Central memory CD4-positive, alpha-beta T cell (primary cell): ENCODE measurements around the gene DTWD2.
"Not testable (repeated sequence)": the region's sequence is repeated elsewhere in the genome, so short reads cannot be mapped to it uniquely, and the experiment has no call there.

Experiments used
- DNase-seq: peaks from one replicate; pipeline ENCODE4 v3.0.0; 2022

Gene DTWD2

GRCh38 chr5:118946138-118946800 lies 42.1 kb downstream of the DTWD2 start:
- DNase-seq, result no peak

- DNase-seq, result no peak
Observed at GRCh38 chr5:118937393-118938061, 50.8 kb downstream of the DTWD2 start.

DNA sequence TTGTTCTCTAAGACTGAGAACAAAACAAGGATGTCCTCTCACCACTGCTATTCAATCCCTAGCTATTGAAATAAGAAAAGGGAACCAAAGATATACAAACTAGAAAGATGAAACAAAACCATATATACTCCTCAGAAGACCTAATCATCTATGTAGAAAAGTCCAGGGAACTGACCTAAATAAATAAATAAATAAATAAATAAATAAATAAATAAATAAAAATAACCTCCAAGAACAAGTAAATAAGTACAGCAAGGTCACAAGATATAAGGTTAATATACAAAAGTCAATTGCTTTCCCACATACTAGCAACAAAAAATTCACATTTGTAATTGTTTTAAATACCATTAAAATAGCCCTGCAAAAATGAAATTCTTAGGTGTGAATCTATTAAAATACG lies 54.6 kb downstream of the DTWD2 start:
- DNase-seq, result no peak

- DNase-seq, result no peak
Observed at GRCh38 chr5:118931564-118931963, 56.8 kb downstream of the DTWD2 start.

GRCh38 chr5:118924006-118924389 lies 64.3 kb downstream of the DTWD2 start:
- DNase-seq, result no peak

DNA sequence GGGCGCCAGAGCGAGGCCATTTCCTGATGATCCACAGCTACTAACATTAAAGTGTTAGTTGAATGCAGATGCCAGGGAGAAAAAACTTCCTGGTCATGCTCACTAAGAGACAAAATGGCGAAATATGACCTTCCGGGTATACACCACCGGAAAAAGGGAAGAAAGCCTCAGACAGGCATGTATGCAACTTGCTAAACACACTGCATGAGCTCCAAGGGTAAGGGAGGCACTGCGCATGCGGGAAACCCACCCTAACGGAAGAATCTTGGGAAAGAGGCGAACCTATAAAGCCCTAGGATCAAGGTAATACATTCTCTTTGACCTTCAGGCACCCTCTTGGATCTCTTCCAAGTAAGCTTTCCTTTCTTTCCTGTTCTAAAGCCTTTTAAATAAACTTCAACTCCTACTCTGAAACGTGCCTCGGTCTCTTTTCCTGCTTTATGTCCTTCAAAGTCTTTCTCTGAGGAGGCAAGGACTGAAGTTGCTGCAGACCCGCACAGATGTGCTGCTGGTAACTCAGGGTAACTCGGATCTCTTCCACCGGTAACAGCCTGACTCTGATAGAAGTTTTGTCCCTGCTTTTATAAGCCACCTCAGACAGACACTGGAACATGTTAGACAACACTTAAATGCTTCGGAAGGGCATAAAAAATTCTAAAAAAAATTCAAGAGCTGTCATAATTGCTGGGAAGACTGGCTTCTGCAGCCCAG lies 64.9 kb downstream of the DTWD2 start:
- no peak for DNase-seq

GRCh38 chr5:118921866-118922265 lies 66.5 kb downstream of the DTWD2 start:
- no peak for DNase-seq

DNA sequence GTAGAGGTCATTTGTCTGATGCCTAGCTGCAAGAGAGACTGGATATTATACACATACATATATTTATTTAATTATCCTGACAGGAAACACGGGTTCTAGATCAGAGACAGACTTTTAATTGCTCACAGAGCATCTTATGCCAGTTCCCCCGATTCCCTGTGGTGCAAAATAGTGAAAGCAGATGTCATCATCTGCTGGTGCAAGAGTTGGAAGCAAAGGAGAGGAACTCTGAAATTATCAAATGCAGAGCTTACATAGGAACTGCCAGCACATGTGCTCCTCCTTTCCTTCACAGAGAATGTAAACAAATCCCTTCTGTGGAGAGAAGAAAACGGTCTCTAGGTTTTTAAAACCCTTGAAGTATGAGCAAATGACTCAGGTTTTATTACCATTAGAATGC lies 69.3 kb downstream of the DTWD2 start:
- no peak for DNase-seq

- no peak for DNase-seq
Observed at GRCh38 chr5:118918232-118918631, 70.1 kb downstream of the DTWD2 start.

DNA sequence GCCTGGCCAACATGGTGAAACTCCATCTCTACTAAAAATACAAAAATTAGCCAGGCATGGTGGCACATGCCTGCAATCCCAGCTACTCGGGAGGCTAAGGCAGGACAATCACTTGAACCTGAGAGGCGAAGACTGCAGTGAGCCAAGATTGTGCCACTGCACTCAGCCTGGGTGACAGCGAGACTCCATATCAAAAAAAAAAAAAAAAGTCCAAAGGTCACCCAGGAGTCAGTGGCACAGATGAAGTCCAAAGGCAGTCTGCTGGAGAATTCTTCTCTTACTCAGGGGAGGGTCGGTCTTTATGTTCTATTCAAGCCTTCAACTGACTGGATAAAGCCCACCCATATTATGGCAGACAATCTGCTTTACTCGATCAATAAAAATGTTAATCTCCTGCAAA lies 80.8 kb downstream of the DTWD2 start:
- not testable (repeated sequence) for DNase-seq

- DNase-seq, result no peak
Observed at GRCh38 chr5:118906947-118907346, 81.4 kb downstream of the DTWD2 start.

DNA sequence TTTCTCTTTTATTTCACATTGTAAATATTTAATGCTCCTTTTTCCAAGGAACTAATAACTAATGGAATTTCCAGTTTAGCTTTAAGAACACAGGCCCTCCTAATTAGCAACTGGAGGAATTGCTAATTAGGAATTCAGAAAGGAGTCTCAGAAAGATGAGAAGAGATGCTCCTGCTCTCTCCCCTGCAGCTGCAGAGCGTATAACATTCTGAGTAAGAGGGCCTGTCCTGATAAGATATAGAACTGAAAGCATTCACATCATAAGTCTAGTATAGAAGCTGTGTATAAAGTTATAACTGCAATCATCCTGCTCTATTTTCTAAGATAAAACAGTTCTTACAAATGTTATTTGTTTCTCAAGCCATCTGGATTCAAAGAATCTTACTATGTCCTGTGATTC lies 83.2 kb downstream of the DTWD2 start:
- no peak for DNase-seq

- no peak for DNase-seq
Observed at GRCh38 chr5:118902656-118903438, 85.5 kb downstream of the DTWD2 start.

DNA sequence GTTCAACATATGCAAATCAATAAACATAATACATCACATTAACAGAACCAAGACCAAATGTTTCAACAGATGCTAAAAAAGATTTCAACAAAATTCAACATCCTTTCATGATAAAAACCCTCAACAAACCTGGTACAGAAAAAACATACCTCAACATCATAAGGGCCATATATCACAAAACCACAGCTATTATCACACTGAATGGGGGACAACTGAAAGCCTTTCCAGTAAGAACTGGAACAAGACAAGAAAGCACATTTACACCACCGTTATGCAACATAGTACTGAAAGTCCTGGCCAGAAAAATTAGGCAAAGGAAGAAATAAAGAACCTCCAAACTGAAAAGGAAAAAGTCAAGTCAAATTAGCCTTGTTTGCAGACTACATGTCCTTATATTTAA lies 93.6 kb downstream of the DTWD2 start:
- no peak for DNase-seq

DNA sequence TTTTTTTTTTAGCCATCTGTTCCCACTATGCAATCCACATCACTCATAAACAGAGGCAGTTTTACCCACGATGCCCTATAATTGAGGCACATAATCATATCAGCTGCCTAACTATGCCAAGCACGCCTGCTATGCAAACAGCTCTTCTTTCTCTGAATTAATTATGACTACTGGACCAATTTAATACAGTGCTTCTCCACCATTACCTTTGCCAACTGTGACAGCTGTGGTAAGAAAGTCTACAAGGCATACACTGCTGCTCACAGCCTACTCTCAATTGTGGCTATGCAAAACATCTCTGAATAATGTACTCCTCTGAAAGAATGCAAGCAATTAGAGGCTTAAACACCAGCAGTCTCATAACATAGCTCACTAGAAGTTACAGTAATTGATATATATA lies 97.1 kb downstream of the DTWD2 start:
- no peak for DNase-seq

- no peak for DNase-seq
Observed at GRCh38 chr5:118889165-118889564, 99.2 kb downstream of the DTWD2 start.

- DNase-seq, result no peak
Observed at GRCh38 chr5:118888556-118888955, 99.8 kb downstream of the DTWD2 start.

DNA sequence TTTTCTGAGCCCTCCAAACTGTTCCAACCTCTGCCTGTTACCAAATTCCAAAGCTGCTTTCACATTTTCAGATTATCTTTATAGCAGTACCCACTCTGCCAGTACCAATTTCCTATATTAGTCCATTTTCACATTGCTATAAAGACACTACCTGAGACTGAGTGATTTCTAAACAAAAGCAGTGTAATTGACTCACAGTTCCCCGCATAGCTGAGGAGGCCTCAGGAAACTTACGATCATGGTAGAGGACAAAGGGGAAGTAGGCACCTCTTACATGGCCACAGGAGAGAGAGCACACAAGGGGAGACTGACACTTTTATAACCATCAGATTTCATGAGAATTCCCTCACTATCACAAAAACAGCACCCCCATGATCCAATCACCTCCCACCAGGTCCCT lies 105.0 kb downstream of the DTWD2 start:
- DNase-seq, result no peak

- DNase-seq, result no peak
Observed at GRCh38 chr5:118882666-118883065, 105.7 kb downstream of the DTWD2 start.

DNA sequence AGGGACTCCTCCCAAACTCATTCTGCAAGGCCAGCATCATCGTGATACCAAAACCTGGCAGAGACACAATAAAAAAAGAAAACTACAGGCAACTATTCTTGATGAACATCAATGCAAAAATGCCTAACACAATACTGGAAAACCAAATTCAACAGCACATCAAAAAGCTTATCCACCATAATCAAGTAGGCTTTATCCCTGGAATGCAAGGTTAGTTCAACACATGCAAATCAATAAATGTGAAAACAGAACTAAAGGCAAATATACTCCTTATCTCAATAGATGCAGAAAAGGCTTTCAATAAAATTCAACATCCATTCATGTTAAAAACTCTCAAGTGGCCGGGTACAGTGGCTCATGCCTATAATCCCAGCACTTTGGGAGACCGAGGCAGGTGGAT lies 111.5 kb downstream of the DTWD2 start:
- not testable (repeated sequence) for DNase-seq

- no peak for DNase-seq
Observed at GRCh38 chr5:118875131-118875530, 113.2 kb downstream of the DTWD2 start.

- DNase-seq, result no peak
Observed at GRCh38 chr5:118873417-118873816, 114.9 kb downstream of the DTWD2 start.

DNA sequence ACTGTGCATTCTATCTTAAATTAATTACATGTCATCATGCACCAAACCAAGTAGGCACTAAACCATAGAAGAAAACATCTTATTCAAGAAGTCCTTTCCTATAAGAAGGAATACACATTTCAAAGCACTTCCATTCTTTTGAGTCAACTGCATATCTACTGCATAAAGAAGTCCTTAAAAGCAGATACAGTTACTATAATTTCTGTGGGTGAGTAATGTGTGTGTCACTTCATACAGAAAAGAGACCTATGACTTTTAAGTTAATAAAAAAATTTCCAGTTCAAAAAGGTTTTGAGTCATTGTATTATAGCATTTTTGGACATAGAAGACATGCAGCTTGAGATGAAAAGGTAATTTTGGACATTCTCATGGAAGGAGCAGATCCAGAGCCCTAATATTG lies 125.0 kb downstream of the DTWD2 start:
- DNase-seq, result no peak
